Measurements from ENCODE around the gene NEK11. TPM values are rescaled to one million over a fixed set of nuclear protein-coding genes. Genes with fewer than 3 reads are reported as not detected.

Gene NEK11
- total and polyA plus RNA-seq, 2 donors: 3.0 to 26.0 TPM

DNA sequence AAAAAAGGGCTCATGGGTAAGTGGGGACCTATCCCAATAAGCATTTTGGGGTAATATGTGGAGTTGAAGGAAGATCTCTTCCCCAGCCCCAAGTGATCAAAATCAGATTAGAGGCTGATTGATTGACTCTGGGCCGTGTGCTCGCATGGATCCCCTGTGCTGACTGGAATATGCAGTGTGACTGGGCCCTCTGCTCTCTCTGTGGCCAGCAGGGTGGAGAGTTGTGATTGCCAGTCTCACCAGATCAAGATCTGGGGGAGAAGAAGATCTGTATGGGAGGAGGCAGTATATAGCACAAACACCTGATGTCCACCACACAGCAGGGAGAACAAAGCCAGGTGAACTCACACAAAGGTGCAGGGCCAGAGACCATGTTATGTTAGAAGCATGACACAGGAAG, 363.7 kb downstream of the NEK11 start:
- Histone ChIP-seq H3K4me1 (ENCODE audit: insufficient read depth) (no peaks in the 10 kb centered on the region), H3K27ac (ENCODE audit: low read depth) (no peak overlapping the region), H3K36me3 (ENCODE audit: insufficient read depth) (no peaks in the 10 kb centered on the region), H3K4me3 (ENCODE audit: low read depth, low read length) (no peak overlapping the region)
- DNase-seq (ENCODE audit: extremely low spot score): no peak
- 74% methylated on average over 2 of the region's 2 CpGs for WGBS

DNA sequence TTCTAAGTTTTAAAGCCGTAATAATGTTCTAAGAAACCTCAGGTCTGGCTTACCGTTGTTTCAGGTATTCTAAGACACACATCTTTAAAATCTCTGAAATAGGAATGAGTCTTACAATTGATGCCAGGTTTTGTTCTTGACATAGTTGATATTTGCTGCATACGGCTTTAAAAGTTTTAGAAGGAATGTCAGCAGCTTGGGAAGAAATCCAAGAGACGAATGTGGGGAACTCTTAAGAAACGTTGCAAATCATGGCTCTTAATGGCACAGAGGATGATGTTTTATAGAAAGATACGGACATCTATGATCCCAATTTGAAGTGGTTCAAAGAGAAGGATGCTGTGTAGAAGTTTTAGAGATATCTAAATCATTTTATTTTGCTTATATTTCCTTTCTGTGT, 366.4 kb downstream of the NEK11 start:
- H3K36me3 ChIP-seq (ENCODE audit: insufficient read depth): no peaks in the 10 kb centered on the region
- H3K27ac ChIP-seq (ENCODE audit: low read depth): no peak overlapping the region
- WGBS: 46% methylated on average over 6 of the region's 6 CpGs
- H3K4me3 ChIP-seq (ENCODE audit: low read depth, low read length): no peak overlapping the region
- DNase-seq (ENCODE audit: extremely low spot score): no peak
- H3K4me1 ChIP-seq (ENCODE audit: insufficient read depth): no peaks in the 10 kb centered on the region

DNA sequence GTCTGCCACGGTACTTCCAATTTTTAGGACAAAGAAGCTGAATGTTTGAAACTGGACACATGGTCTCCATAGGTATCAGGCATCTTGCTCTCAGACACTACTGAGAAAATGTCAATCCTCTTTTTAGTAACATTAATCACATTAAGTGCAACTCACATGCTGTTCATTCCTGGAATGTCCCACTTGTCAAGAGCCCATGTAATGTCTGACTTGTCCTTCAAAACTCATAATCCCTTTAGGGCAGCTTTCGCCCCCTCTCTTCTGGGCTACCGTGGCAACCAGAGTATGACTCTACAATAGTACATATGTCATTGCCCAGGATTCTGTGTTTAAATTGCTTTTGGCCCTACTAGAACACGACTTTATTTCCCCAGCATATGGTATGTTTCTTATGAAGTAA, 367.2 kb downstream of the NEK11 start:
- Histone ChIP-seq H3K4me3 (ENCODE audit: low read depth, low read length) (no peak overlapping the region), H3K4me1 (ENCODE audit: insufficient read depth) (no peaks in the 10 kb centered on the region), H3K27ac (ENCODE audit: low read depth) (no peak overlapping the region), H3K36me3 (ENCODE audit: insufficient read depth) (no peaks in the 10 kb centered on the region)
- DNase-seq (ENCODE audit: extremely low spot score): no peak
- 77% methylated on average over 4 of the region's 4 CpGs for WGBS

DNA sequence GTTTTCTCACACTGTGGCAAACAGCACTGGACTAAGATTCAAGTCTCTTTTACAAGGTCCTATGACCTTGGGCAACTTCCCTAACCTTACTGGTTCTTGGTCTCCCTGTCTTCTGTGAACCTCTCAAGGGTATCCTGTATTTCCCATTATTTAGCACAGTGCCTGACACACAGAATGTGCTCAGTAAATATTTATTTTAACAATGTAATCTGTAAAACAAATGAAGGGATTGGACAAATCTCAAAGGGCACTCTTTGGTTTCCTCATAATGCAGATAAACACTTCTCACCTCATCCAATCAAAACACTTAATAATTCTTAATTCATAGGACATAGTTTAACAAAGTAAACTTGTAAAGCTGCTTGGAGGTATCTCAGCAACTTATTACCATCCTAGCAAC, 367.7 kb downstream of the NEK11 start:
- H3K4me3 ChIP-seq (ENCODE audit: low read depth, low read length): no peak overlapping the region

DNA sequence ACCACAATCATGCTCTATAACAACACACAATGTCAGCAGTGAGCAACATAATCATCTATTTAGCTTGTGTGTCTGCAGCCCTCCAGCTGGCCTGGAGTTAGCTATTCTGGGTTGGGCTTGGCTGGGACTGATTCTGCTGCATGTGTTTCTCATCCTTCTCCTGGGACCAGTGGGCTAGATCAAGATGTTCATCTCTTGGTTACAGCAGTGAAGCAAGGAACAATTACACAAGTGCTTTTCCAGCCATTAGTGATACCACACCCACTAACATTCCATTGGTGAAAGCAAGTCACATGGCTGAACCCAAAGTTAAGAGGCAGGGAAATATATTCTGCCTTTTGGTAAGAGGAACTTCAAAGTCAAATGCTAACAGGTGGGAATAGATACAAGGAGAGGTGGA, 369.5 kb downstream of the NEK11 start:
- no peaks in the 10 kb centered on the region for H3K36me3 ChIP-seq (ENCODE audit: insufficient read depth)
- H3K27ac ChIP-seq (ENCODE audit: low read depth): no peak overlapping the region
- no peak for DNase-seq (ENCODE audit: extremely low spot score)
- H3K4me3 ChIP-seq (ENCODE audit: low read depth, low read length): no peak overlapping the region
- no peaks in the 10 kb centered on the region for H3K4me1 ChIP-seq (ENCODE audit: insufficient read depth)

More for the DNA sequence above, 367.7 kb downstream of the NEK11 start:
- H3K4me1 ChIP-seq (ENCODE audit: insufficient read depth): no peaks in the 10 kb centered on the region
- DNase-seq (ENCODE audit: extremely low spot score): no peak
- no peak overlapping the region for H3K27ac ChIP-seq (ENCODE audit: low read depth)
- H3K36me3 ChIP-seq (ENCODE audit: insufficient read depth): no peaks in the 10 kb centered on the region

DNA sequence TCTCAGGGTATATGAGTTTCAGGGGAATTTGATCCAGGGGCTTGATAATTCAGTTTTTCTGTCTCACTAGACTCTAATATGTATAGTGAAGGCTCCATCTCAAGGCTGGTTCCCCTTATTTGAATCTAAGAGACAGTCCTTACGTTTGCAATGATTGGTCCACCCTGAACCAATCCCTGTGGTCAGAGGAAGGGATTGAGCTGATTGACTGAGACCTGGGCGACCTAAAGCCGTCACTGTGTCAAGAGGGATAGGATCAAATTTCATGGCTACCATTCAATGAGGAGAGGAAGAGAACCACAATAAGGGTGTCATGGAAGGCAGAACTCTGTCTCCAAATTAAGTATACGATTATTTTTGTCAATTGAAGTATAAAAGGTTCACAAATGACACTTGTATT, 371.2 kb downstream of the NEK11 start:
- Histone ChIP-seq H3K36me3 (ENCODE audit: insufficient read depth) (no peaks in the 10 kb centered on the region), H3K27ac (ENCODE audit: low read depth) (no peak overlapping the region), H3K4me1 (ENCODE audit: insufficient read depth) (no peaks in the 10 kb centered on the region), H3K4me3 (ENCODE audit: low read depth, low read length) (no peak overlapping the region)
- DNase-seq (ENCODE audit: extremely low spot score): no peak
- 62% methylated on average over 4 of the region's 4 CpGs for WGBS

Small RNA genes lying within 50 kb of the gene (small RNA-seq; reads per million reads assigned to genes)
- gene RNU6-726P: not detected

Other genes starting within 250 kb of the NEK11 start
- 94.4 TPM for gene ATP2C1, start 132.8 kb upstream of the NEK11 start, total RNA-seq
- gene ATP2C1, start 132.8 kb upstream of the NEK11 start, polyA plus RNA-seq: 41.8 TPM
- gene ASTE1, start 52 bp upstream of the NEK11 start, total RNA-seq: 9.8 TPM
- 6.3 TPM for gene ASTE1, start 52 bp upstream of the NEK11 start, polyA plus RNA-seq